Hypothalamus (tissue), 51 donors: ENCODE results near the gene DNAH17.

Experiments used
- DNase-seq, 51 donors: peaks; one replicate each; lab custom pipeline; 2025; lab: John Stamatoyannopoulos, UW

Gene DNAH17

GRCh38 chr17:78401891-78402290 lies 175.3 kb downstream of the DNAH17 start:
- peak in 3 of 51 donors; percentile 33 to 43 (median 35) for DNase-seq

- DNase-seq: no peak
Observed at GRCh38 chr17:78401246-78401645, 175.9 kb downstream of the DNAH17 start.

GRCh38 chr17:78400581-78401240 lies 176.5 kb downstream of the DNAH17 start:
- DNase-seq: no peak

GRCh38 chr17:78399693-78400144 lies 177.5 kb downstream of the DNAH17 start:
- DNase-seq: no peak

GRCh38 chr17:78399028-78399692 lies 178.0 kb downstream of the DNAH17 start:
- DNase-seq: no peak

GRCh38 chr17:78398390-78398789 lies 178.8 kb downstream of the DNAH17 start:
- no peak for DNase-seq

GRCh38 chr17:78397681-78398101 lies 179.5 kb downstream of the DNAH17 start:
- no peak for DNase-seq

- DNase-seq: peak in 6 of 51 donors; percentile 11 to 51 (median 19)
Observed at GRCh38 chr17:78396441-78397337, 180.5 kb downstream of the DNAH17 start.

GRCh38 chr17:78395155-78395554 lies 182.0 kb downstream of the DNAH17 start:
- no peak for DNase-seq

- DNase-seq: no peak
Observed at GRCh38 chr17:78394209-78394608, 183.0 kb downstream of the DNAH17 start.

- DNase-seq: no peak
Observed at GRCh38 chr17:78393575-78393974, 183.6 kb downstream of the DNAH17 start.

- no peak for DNase-seq
Observed at GRCh38 chr17:78392295-78392694, 184.9 kb downstream of the DNAH17 start.

- DNase-seq: no peak
Observed at GRCh38 chr17:78391843-78392242, 185.4 kb downstream of the DNAH17 start.

GRCh38 chr17:78391051-78391431 lies 186.2 kb downstream of the DNAH17 start:
- no peak for DNase-seq

- peak in 1 of 51 donors; percentile 40 for DNase-seq
Observed at GRCh38 chr17:78390241-78391050, 186.8 kb downstream of the DNAH17 start.

GRCh38 chr17:78387977-78388941 lies 188.9 kb downstream of the DNAH17 start:
- DNase-seq: peak in 4 of 51 donors; percentile 6 to 21 (median 18)

GRCh38 chr17:78384479-78385175 lies 192.6 kb downstream of the DNAH17 start:
- DNase-seq: no peak

GRCh38 chr17:78383725-78384471 lies 193.3 kb downstream of the DNAH17 start:
- peak in 20 of 51 donors; percentile 4 to 63 (median 21) for DNase-seq
